Astrocyte of the cerebellum (primary cell): ENCODE data around the gene LTBP2.

ENCODE experiments used
- DNase-seq: peaks from one replicate; pipeline ENCODE4 v3.0.0-alpha.2; 2011; ENCODE audit warnings: low read depth
- H3K4me3 ChIP-seq: 2 replicates; pipeline ENCODE4 v1.5.1; 2011; ENCODE audit warnings: mild to moderate bottlenecking, low read depth, low read length, moderate library complexity
- CTCF ChIP-seq: IDR thresholded peaks from 2 replicates; pipeline ENCODE4 v1.5.1; 2012; ENCODE audit warnings: low read length, low read depth, moderate library complexity, mild to moderate bottlenecking; ENCODE audit errors: missing control alignments
- in situ Hi-C: cut with HindIII; loops from 2 replicates; pipeline ENCODE4 v1.10.0; 2017; ENCODE audit warnings: low sequenced_read_pairs

The LTBP2 gene

GRCh38 chr14:74610199-74610865 lies 1.7 kb downstream of the LTBP2 start:
- H3K4me3 ChIP-seq = peak overlapping the region; percentile 71
- TF ChIP-seq CTCF = no peak
- DNase-seq = no peak
- in situ Hi-C loops = no loop called here

GRCh38 chr14:74609721-74610120 lies 2.3 kb downstream of the LTBP2 start:
- no peak for DNase-seq
- no peak for TF ChIP-seq CTCF
- in situ Hi-C loops = no loop called here
- H3K4me3 ChIP-seq = peak overlapping the region; percentile 71

- peak overlapping the region; percentile 71 for H3K4me3 ChIP-seq
- in situ Hi-C loops = no loop called here
- peak; percentile 88 for DNase-seq
- peak; percentile 99 for TF ChIP-seq CTCF
These were observed 3.0 kb downstream of the LTBP2 start for GRCh38 chr14:74608959-74609611.

GRCh38 chr14:74606727-74607126 lies 5.3 kb downstream of the LTBP2 start:
- TF ChIP-seq CTCF = no peak
- no peak for DNase-seq
- in situ Hi-C loops = no loop called here
- no peak overlapping the region for H3K4me3 ChIP-seq

GRCh38 chr14:74605531-74606223 lies 6.4 kb downstream of the LTBP2 start:
- TF ChIP-seq CTCF = no peak
- in situ Hi-C loops = no loop called here
- no peak for DNase-seq
- H3K4me3 ChIP-seq = no peak overlapping the region

GRCh38 chr14:74604911-74605310 lies 7.1 kb downstream of the LTBP2 start:
- no peak for DNase-seq
- in situ Hi-C loops = loop anchor here (5.0 kb wide), 2 partner anchors 47 to 77 kb away; no protein-coding TSS in a partner anchor
- H3K4me3 ChIP-seq = no peak overlapping the region
- TF ChIP-seq CTCF = no peak
